Hematopoietic multipotent progenitor cell treated with erythropoietin and hydrocortisone succinate and interleukin-3 and kit ligand, for 6 days (in vitro differentiated cells): Measurements from ENCODE around the gene STX4.
"Not testable (repeated sequence)": the region's sequence is repeated elsewhere in the genome, so short reads cannot be mapped to it uniquely, and the experiment has no call there.

Source experiments
- DNase-seq: peaks from one replicate; pipeline ENCODE4 v3.0.0-alpha.2; 2015

Gene STX4

GRCh38 chr16:30998852-30999761 lies 34.3 kb upstream of the STX4 start:
- DNase-seq, result no peak

- DNase-seq, result no peak
Measured at GRCh38 chr16:31000671-31001382, 32.5 kb upstream of the STX4 start.

- DNase-seq, result no peak
Measured at GRCh38 chr16:31001507-31002249, 31.7 kb upstream of the STX4 start.

GRCh38 chr16:31002250-31002700 lies 31.1 kb upstream of the STX4 start:
- DNase-seq, result no peak

GRCh38 chr16:31002862-31003341 lies 30.5 kb upstream of the STX4 start:
- no peak for DNase-seq

GRCh38 chr16:31003744-31004143 lies 29.6 kb upstream of the STX4 start:
- no peak for DNase-seq

GRCh38 chr16:31004658-31005057 lies 28.7 kb upstream of the STX4 start:
- no peak for DNase-seq

- DNase-seq, result no peak
Measured at GRCh38 chr16:31005350-31006085, 27.8 kb upstream of the STX4 start.

GRCh38 chr16:31006086-31006385 lies 27.3 kb upstream of the STX4 start:
- no peak for DNase-seq

GRCh38 chr16:31006589-31006988 lies 26.8 kb upstream of the STX4 start:
- no peak for DNase-seq

GRCh38 chr16:31007684-31008083 lies 25.7 kb upstream of the STX4 start:
- no peak for DNase-seq

GRCh38 chr16:31008149-31008548 lies 25.2 kb upstream of the STX4 start:
- no peak for DNase-seq

GRCh38 chr16:31008551-31008950 lies 24.8 kb upstream of the STX4 start:
- no peak for DNase-seq

- DNase-seq, result no peak
Measured at GRCh38 chr16:31009120-31009519, 24.2 kb upstream of the STX4 start.

GRCh38 chr16:31009894-31010584 lies 23.3 kb upstream of the STX4 start:
- no peak for DNase-seq

GRCh38 chr16:31010585-31011325 lies 22.6 kb upstream of the STX4 start, which contains the start of gene STX1B:
TSS of gene STX1B (minus strand) at chr16:31010638. CDS start at chr16:31010396, 242 bp downstream.
- no peak for DNase-seq

- not testable (repeated sequence) for DNase-seq
Measured at GRCh38 chr16:31011815-31012214, 21.5 kb upstream of the STX4 start.

GRCh38 chr16:31013292-31013691 lies 20.1 kb upstream of the STX4 start:
- not testable (repeated sequence) for DNase-seq

- no peak for DNase-seq
Measured at GRCh38 chr16:31016018-31016417, 17.3 kb upstream of the STX4 start.

- DNase-seq, result not testable (repeated sequence)
Measured at GRCh38 chr16:31017756-31018155, 15.6 kb upstream of the STX4 start.

- DNase-seq, result no peak
Measured at GRCh38 chr16:31020536-31020935, 12.8 kb upstream of the STX4 start.
